H1 (cell line): Measurements from ENCODE around the gene HIPK1. TPM values are rescaled to one million over a fixed set of nuclear protein-coding genes. Genes with fewer than 3 reads are reported as not detected.

ENCODE experiments used
- CTCF ChIA-PET: fragments of 300-600 bp; sonication (Branson Sonifier 250); formaldehyde crosslinking; loops from one replicate; lab custom pipeline; 2021; ENCODE audit not compliant: partially characterized antibody; lab: Charles Lee
- POLR2A ChIA-PET: fragments of 300-600 bp; sonication (Branson Sonifier 250); formaldehyde crosslinking; loops from one replicate; lab custom pipeline; 2021; ENCODE audit warnings: inconsistent platforms; ENCODE audit not compliant: partially characterized antibody; lab: Charles Lee
- DNase-seq, 2 experiments: peaks; one replicate each; pipeline versions ENCODE4 v3.0.0 to v3.0.0-alpha.2; 2010 to 2022; ENCODE audit warnings: low spot score in 2 of 2, low read depth in 1 of 2, mixed read lengths in 1 of 2
- FAIRE-seq: peaks from 2 replicates; lab custom pipeline; 2011; peaks lifted over from hg19 to GRCh38; lab: Jason Lieb, UNC
- H2AFZ ChIP-seq: 2 replicates; pipeline ENCODE4 v1.8.1; 2012; ENCODE audit warnings: low read length, inconsistent platforms
- H2AK5ac ChIP-seq: 2 replicates; pipeline ENCODE4 v1.6.1; 2013; ENCODE audit warnings: low read depth, low read length
- H2BK120ac ChIP-seq: replicated peaks from 2 replicates; pipeline ENCODE3; 2013; ENCODE audit warnings: low read depth, low read length, inconsistent platforms
- H2BK12ac ChIP-seq: 2 replicates; pipeline ENCODE4 v1.6.1; 2013; ENCODE audit warnings: low read depth, low read length
- H2BK15ac ChIP-seq: 2 replicates; pipeline ENCODE4 v1.6.1; 2013; ENCODE audit warnings: low read length
- H2BK20ac ChIP-seq: 2 replicates; pipeline ENCODE4 v1.6.1; 2013; ENCODE audit warnings: low read length
- H2BK5ac ChIP-seq: 2 replicates; pipeline ENCODE4 v1.6.1; 2013; ENCODE audit warnings: low read depth, low read length
- H3K14ac ChIP-seq: 2 replicates; pipeline ENCODE4 v1.6.1; 2013; ENCODE audit warnings: inconsistent platforms; ENCODE audit not compliant: insufficient read length
- H3K18ac ChIP-seq: 2 replicates; pipeline ENCODE4 v1.6.1; 2013; ENCODE audit warnings: low read length; ENCODE audit errors: extremely low read depth
- H3K23ac ChIP-seq: 2 replicates; pipeline ENCODE4 v1.6.1; 2013; ENCODE audit warnings: inconsistent platforms; ENCODE audit not compliant: insufficient read length
- H3K23me2 ChIP-seq: 2 replicates; pipeline ENCODE4 v1.6.1; 2013; ENCODE audit warnings: low read depth, low read length
- H3K27ac ChIP-seq: 2 replicates; pipeline ENCODE4 v1.6.1; 2011; ENCODE audit warnings: low read depth, low read length, inconsistent platforms
- H3K27me3 ChIP-seq, 4 experiments: replicated peaks in 1 of 4; 1 replicate in 1 of 4; 2 replicates in 3 of 4; pipeline versions ENCODE4 v1.6.1 to v1.8.1; 2011 to 2013; ENCODE audit warnings: low read length in 3 of 4, mild to moderate bottlenecking in 3 of 4, inconsistent platforms in 2 of 4, mixed read lengths in 2 of 4, moderate library complexity in 1 of 4; ENCODE audit not compliant: control insufficient read depth in 3 of 4, insufficient read depth in 3 of 4; ENCODE audit errors: extremely low read depth in 1 of 4
- H3K36me3 ChIP-seq, 4 experiments: 2 replicates each; pipeline versions ENCODE4 v1.6.1 to v1.8.1; 2011 to 2013; ENCODE audit warnings: mild to moderate bottlenecking in 4 of 4, low read length in 3 of 4, moderate library complexity in 2 of 4, control low read depth in 1 of 4, inconsistent platforms in 1 of 4; ENCODE audit not compliant: insufficient read depth in 4 of 4, control insufficient read depth in 2 of 4
- H3K4ac ChIP-seq: replicated peaks from 2 replicates; pipeline ENCODE3; 2013; ENCODE audit warnings: low read length, low read depth, mixed read lengths, inconsistent platforms; ENCODE audit not compliant: insufficient read length
- H3K4me1 ChIP-seq, 4 experiments: replicated peaks in 1 of 4; 1 replicate in 1 of 4; 2 replicates in 3 of 4; pipeline versions ENCODE4 v1.6.1 to v1.8.1; 2011 to 2013; ENCODE audit warnings: low read length in 3 of 4, inconsistent platforms in 2 of 4, mixed read lengths in 1 of 4; ENCODE audit not compliant: insufficient read depth in 4 of 4, control insufficient read depth in 3 of 4
- H3K4me2 ChIP-seq, 2 experiments: 2 replicates each; pipeline versions ENCODE4 v1.6.1 to v1.8.1; 2011 to 2013; ENCODE audit warnings: low read depth in 2 of 2, low read length in 2 of 2, control low read depth in 1 of 2, inconsistent platforms in 1 of 2, mild to moderate bottlenecking in 1 of 2; ENCODE audit not compliant: insufficient read depth in 1 of 2
- H3K4me3 ChIP-seq, 4 experiments: fragments of 200-600, 300-600 bp in 1 of 4; sonication (generic), shearing (Covaris generic), sonication (Bioruptor Twin) in 1 of 4; 2 replicates each; pipeline versions ENCODE4 v1.5.1 to v1.8.1; 2011 to 2016; ENCODE audit warnings: low read length in 4 of 4, low read depth in 3 of 4, control low read depth in 2 of 4, inconsistent platforms in 2 of 4, mild to moderate bottlenecking in 2 of 4, mixed read lengths in 1 of 4, moderate library complexity in 1 of 4; ENCODE audit not compliant: insufficient read depth in 2 of 4; ENCODE audit errors: extremely low read depth in 1 of 4
- H3K56ac ChIP-seq: replicated peaks from 2 replicates; pipeline ENCODE3; 2013; ENCODE audit warnings: low read depth, mild to moderate bottlenecking, mixed read lengths, low read length, inconsistent platforms; ENCODE audit not compliant: insufficient read length
- H3K79me1 ChIP-seq: 2 replicates; pipeline ENCODE4 v1.6.1; 2013; ENCODE audit warnings: low read depth, low read length, control low read depth
- H3K79me2 ChIP-seq, 2 experiments: 2 replicates each; pipeline versions ENCODE4 v1.6.1 to v1.8.1; 2012 to 2013; ENCODE audit warnings: low read length in 2 of 2, mild to moderate bottlenecking in 2 of 2, inconsistent platforms in 1 of 2; ENCODE audit not compliant: insufficient read depth in 2 of 2, control insufficient read depth in 1 of 2
- H3K9ac ChIP-seq, 4 experiments: replicated peaks in 1 of 4; 1 replicate in 1 of 4; 2 replicates in 3 of 4; pipeline versions ENCODE4 v1.6.1 to v1.8.1; 2011 to 2013; ENCODE audit warnings: low read depth in 3 of 4, low read length in 3 of 4, control low read depth in 2 of 4, mild to moderate bottlenecking in 2 of 4, moderate library complexity in 2 of 4, inconsistent platforms in 1 of 4; ENCODE audit errors: extremely low read depth in 1 of 4
- H3K9me3 ChIP-seq, 2 experiments: 2 replicates each; pipeline versions ENCODE4 v1.6.1 to v1.8.1; 2012 to 2013; ENCODE audit warnings: mild to moderate bottlenecking in 2 of 2, moderate library complexity in 2 of 2, control low read depth in 1 of 2, inconsistent platforms in 1 of 2, low read depth in 1 of 2, low read length in 1 of 2, mixed read lengths in 1 of 2; ENCODE audit not compliant: insufficient read depth in 2 of 2
- H4K20me1 ChIP-seq, 2 experiments: replicated peaks in 1 of 2; 2 replicates each; pipeline versions ENCODE3 to v1.8.1; 2011 to 2013; ENCODE audit warnings: inconsistent platforms in 2 of 2, low read length in 2 of 2, mild to moderate bottlenecking in 1 of 2; ENCODE audit not compliant: insufficient read depth in 2 of 2, control insufficient read depth in 1 of 2
- H4K5ac ChIP-seq: 2 replicates; pipeline ENCODE4 v1.6.1; 2013; ENCODE audit warnings: low read length, low read depth, mixed read lengths, inconsistent platforms; ENCODE audit not compliant: insufficient read length
- H4K8ac ChIP-seq: 2 replicates; pipeline ENCODE4 v1.8.0; 2013; ENCODE audit warnings: mild to moderate bottlenecking, moderate library complexity, low read length, inconsistent platforms; ENCODE audit not compliant: insufficient read depth; ENCODE audit errors: extremely low read depth
- H4K91ac ChIP-seq: replicated peaks from 2 replicates; pipeline ENCODE3; 2013; ENCODE audit warnings: low read length, mixed read lengths, inconsistent platforms; ENCODE audit not compliant: insufficient read length
- CBX5 ChIP-seq: fragments of 300-800, 300-1000 bp; sonication (generic); IDR thresholded peaks from 2 replicates; pipeline ENCODE4 v1.7.1; 2016; ENCODE audit warnings: antibody characterized with exemption, low read length, low read depth
- CHD1 ChIP-seq: IDR thresholded peaks from 2 replicates; pipeline ENCODE4 v1.6.1; 2012; ENCODE audit warnings: low read depth, low read length, improper control_type of control experiment
- EGR1 ChIP-seq: IDR thresholded peaks from 2 replicates; pipeline ENCODE4 v1.6.1; 2011; ENCODE audit warnings: low read depth, low read length, borderline replicate concordance
- JUND ChIP-seq: IDR thresholded peaks from 2 replicates; pipeline ENCODE4 v1.6.1; 2011; ENCODE audit warnings: mild to moderate bottlenecking, improper control_type of control experiment, low read length
- NRF1 ChIP-seq: IDR thresholded peaks from 2 replicates; pipeline ENCODE4 v1.6.1; 2011; ENCODE audit warnings: mild to moderate bottlenecking, low read depth, low read length, improper control_type of control experiment
- RFX5 ChIP-seq: IDR thresholded peaks from 2 replicates; pipeline ENCODE4 v1.6.1; 2011; ENCODE audit warnings: low read depth, low read length, improper control_type of control experiment, borderline replicate concordance
- SP1 ChIP-seq: IDR thresholded peaks from 2 replicates; pipeline ENCODE4 v1.6.1; 2011; ENCODE audit warnings: low read depth, low read length
- USF2 ChIP-seq: IDR thresholded peaks from 2 replicates; pipeline ENCODE4 v1.6.1; 2011; ENCODE audit warnings: low read length, improper control_type of control experiment
- WGBS, 2 experiments: shearing (Covaris generic) in 1 of 2; methylation state at CpG; one replicate each; pipeline versions ENCODE4 v1.1.6 to v1.1.7; 2013 to 2015; ENCODE audit warnings: low lambda C conversion rate in 2 of 2, mixed read lengths in 2 of 2, inconsistent platforms in 1 of 2, low coverage in 1 of 2, missing lambda C conversion rate in 1 of 2; ENCODE audit not compliant: insufficient replicate concordance in 2 of 2, insufficient coverage in 1 of 2, insufficient read length in 1 of 2; ENCODE audit errors: extremely low coverage in 1 of 2, missing lambda C conversion rate in 1 of 2; 5-methylcytosine and 5-hydroxymethylcytosine counted together
- long read RNA-seq, 2 experiments: library from RNA in 1 of 2; library from capped mRNA in 1 of 2; stranded (forward); transcript quantifications; one replicate each; pipeline ENCODE4 v2.0.0, GENCODE V29; 2021; ENCODE audit warnings: inconsistent platforms in 1 of 2
- polyA minus RNA-seq, 3 experiments: library from RNA; depleted of rRNA, polyadenylated mRNA; stranded (reverse); fragments of >200 nt; gene quantifications; 1 replicate in 2 of 3; 2 replicates in 1 of 3; pipeline ENCODE4 v1.2.3, GENCODE V29; 2011
- polyA plus RNA-seq, 7 experiments: library from polyadenylated mRNA; depleted of rRNA in 3 of 7; stranded (reverse) in 5 of 7; unstranded in 2 of 7; fragments of >200 nt in 5 of 7; fragments of 200-250 nt in 2 of 7; gene quantifications; 1 replicate in 5 of 7; 2 replicates in 1 of 7; 4 replicates in 1 of 7; pipeline versions ENCODE4 v1.2.1 to v1.2.3, GENCODE V29; 2011 to 2013; ENCODE audit warnings: missing spikeins in 2 of 7, mixed read lengths in 2 of 7
- total RNA-seq: library from RNA; stranded (reverse); fragmentation: NEBNext Ultra II Directional; extraction: Animal tissue kit (Norgen Biotek cat#: 25700); gene quantifications from 2 replicates; pipeline ENCODE4 v1.2.1, GENCODE V29; 2021

HIPK1 gene
- total RNA-seq (63.0 and 64.3 TPM in 2 replicates), polyA plus RNA-seq (2011; rRNA removed) (40.4 and 46.2 TPM in 2 replicates), polyA minus RNA-seq (2011; rRNA and poly(A)+ RNA removed) (191 and 223 TPM in 2 replicates)
- 29.4 TPM for polyA plus RNA-seq (2011; cell fraction: cytosol; rRNA removed)
- 45.2 TPM for polyA plus RNA-seq (2011; cell fraction: nucleus; rRNA removed)
- 21.2 to 32.8 TPM (median 26.6 TPM) in 4 replicates for polyA plus RNA-seq (2012, experiment 1 of 2)
- polyA plus RNA-seq (2012, experiment 2 of 2) = 3.0 TPM
- 20.3 TPM for polyA plus RNA-seq (2013, experiment 1 of 2)
- polyA plus RNA-seq (2013, experiment 2 of 2) = 19.9 TPM
- polyA minus RNA-seq (2011; cell fraction: cytosol; rRNA and poly(A)+ RNA removed) = 62.8 TPM
- polyA minus RNA-seq (2011; cell fraction: nucleus; rRNA and poly(A)+ RNA removed) = 55.2 TPM
- long read RNA-seq, experiment 1, partial matches to known transcripts = 2 of 31 reads
- long read RNA-seq, experiment 1, other reads (novel, unspliced or antisense) = 29 of 31 reads
- long read RNA-seq, experiment 2 = 0 reads

GRCh38 chr1:113928941-113929749 is at the start of gene HIPK1:
Gene HIPK1 (plus strand): TSS chr1:113929324.
- Histone ChIP-seq H3K27ac (peak within 1 kb of the TSS; percentile 43; the same call in 1 of the 2 replicates), H3K36me3 (no peaks in the 10 kb centered on the region)
- no peak for FAIRE-seq
- peak; percentile 6; the same call in 1 of the 2 replicates for TF ChIP-seq JUND
- TF ChIP-seq SP1 = 0 out of 2 replicates have a peak, but pooled peaks have one; percentile 41
- TF ChIP-seq USF2 = no peak
- TF ChIP-seq CHD1 = no peak
- TF ChIP-seq RFX5 = no peak
- no peak for TF ChIP-seq CBX5
- TF ChIP-seq EGR1 = peak; percentile 88
- no peak for TF ChIP-seq NRF1

More at GRCh38 chr1:113928941-113929749, at the start of gene HIPK1:
- POLR2A ChIA-PET = interaction anchor here (0.9 to 4.4 kb wide), 8 partner anchors 11 to 170 kb away, joined by 3 to 66 read pairs (median 5); partner anchors contain the start of genes AP4B1, DCLRE1B, PHTF1 and RSBN1
- Histone ChIP-seq H2BK5ac (no peak within 1 kb of the TSS; the same call in 1 of the 2 replicates), H4K5ac (peak within 1 kb of the TSS; percentile 71), H2BK120ac (no peak within 1 kb of the TSS), H3K23me2 (peaks cover 12% of the 10 kb centered on the region), H3K4me2 (peak within 1 kb of the TSS; percentile 84 to 85), H3K27me3 (no peaks in the 10 kb centered on the region), H2BK20ac (no peak within 1 kb of the TSS), H3K79me1 (peaks cover 3% of the 10 kb centered on the region; the same call in 1 of the 2 replicates), H2BK15ac (no peak within 1 kb of the TSS; the same call in 1 of the 2 replicates), H4K91ac (no peak within 1 kb of the TSS), H3K9ac (peak within 1 kb of the TSS; percentile 39 to 83 (median 48)), H3K79me2 (peaks cover 12 to 42% of the 10 kb centered on the region in 2 experiments), H3K18ac (no peak within 1 kb of the TSS), H3K56ac (peak within 1 kb of the TSS; percentile 17), H3K4ac (no peak within 1 kb of the TSS), H3K4me3 (peak within 1 kb of the TSS; percentile 91 to 99 (median 94)), H4K20me1 (peaks cover 0 to 4% of the 10 kb centered on the region in 2 experiments), H2BK12ac (no peak within 1 kb of the TSS), H3K14ac (no peak within 1 kb of the TSS), H3K23ac (no peak within 1 kb of the TSS), H3K9me3 (no peaks in the 10 kb centered on the region), H4K8ac (peak within 1 kb of the TSS; percentile 76), H2AFZ (peak within 1 kb of the TSS; percentile 97), H3K4me1 (peaks cover 0 to 4% (median under 1%) of the 10 kb centered on the region in 4 experiments; a peak in 4 of 7 replicates), H2AK5ac (no peak within 1 kb of the TSS)
- DNase-seq = peak; percentile 59 to 96
- CTCF ChIA-PET = interaction anchor here (0.8 to 4.5 kb wide), 5 partner anchors 9 to 34 kb away, joined by 3 to 20 read pairs (median 5); partner anchors contain the start of genes AP4B1 and DCLRE1B
- 3% methylated on average over 58 of the region's 61 CpGs; no CpG with 5 or more reads in 1 of the 2 experiments for WGBS, 2 experiments
